ENCODE data around the gene SGPL1. TPM values are rescaled to one million over a fixed set of nuclear protein-coding genes. Genes with fewer than 3 reads are reported as not detected.

The SGPL1 gene
- total RNA-seq, 4 donors from 2014 or later = 12.9 to 31.0 (median 21.3) TPM

GRCh38 chr10:70921285-70921684 is 105.5 kb downstream of the SGPL1 start:
- no peaks in the 10 kb centered on the region for H3K36me3 ChIP-seq
- peaks cover 0 to 31% (median 0%) of the 10 kb centered on the region in 4 donors for H3K27me3 ChIP-seq
- H3K9me3 ChIP-seq = no peaks in the 10 kb centered on the region
- 69% methylated on average over 1 of the region's 1 CpG for WGBS
- H3K27ac ChIP-seq (replicated peaks in 1 of 4) = no peak overlapping the region
- no peak overlapping the region for H3K4me3 ChIP-seq
- intact Hi-C loops (cut with DNase I) = no loop called here
- TF ChIP-seq POLR2A (IDR thresholded peaks at IDR 0.05; ENCODE audit: low read depth) (no peak), POLR2AphosphoS5 (IDR thresholded peaks at IDR 0.05) (no peak), EP300 (IDR thresholded peaks at IDR 0.05) (no peak)
- TF ChIP-seq, protein P1, sequence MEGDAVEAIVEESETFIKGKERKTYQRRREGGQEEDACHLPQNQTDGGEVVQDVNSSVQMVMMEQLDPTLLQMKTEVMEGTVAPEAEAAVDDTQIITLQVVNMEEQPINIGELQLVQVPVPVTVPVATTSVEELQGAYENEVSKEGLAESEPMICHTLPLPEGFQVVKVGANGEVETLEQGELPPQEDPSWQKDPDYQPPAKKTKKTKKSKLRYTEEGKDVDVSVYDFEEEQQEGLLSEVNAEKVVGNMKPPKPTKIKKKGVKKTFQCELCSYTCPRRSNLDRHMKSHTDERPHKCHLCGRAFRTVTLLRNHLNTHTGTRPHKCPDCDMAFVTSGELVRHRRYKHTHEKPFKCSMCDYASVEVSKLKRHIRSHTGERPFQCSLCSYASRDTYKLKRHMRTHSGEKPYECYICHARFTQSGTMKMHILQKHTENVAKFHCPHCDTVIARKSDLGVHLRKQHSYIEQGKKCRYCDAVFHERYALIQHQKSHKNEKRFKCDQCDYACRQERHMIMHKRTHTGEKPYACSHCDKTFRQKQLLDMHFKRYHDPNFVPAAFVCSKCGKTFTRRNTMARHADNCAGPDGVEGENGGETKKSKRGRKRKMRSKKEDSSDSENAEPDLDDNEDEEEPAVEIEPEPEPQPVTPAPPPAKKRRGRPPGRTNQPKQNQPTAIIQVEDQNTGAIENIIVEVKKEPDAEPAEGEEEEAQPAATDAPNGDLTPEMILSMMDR (IDR thresholded peaks at IDR 0.05) = no peak
- no peak for DNase-seq (ENCODE audit: extremely low spot score)
- peaks cover 0 to 6% (median 3%) of the 10 kb centered on the region in 4 donors for H3K4me1 ChIP-seq

GRCh38 chr10:70923696-70924095 is 107.9 kb downstream of the SGPL1 start:
- Histone ChIP-seq H3K4me3 (no peak overlapping the region), H3K27me3 (peaks cover 0 to 15% (median 0%) of the 10 kb centered on the region in 4 donors), H3K4me1 (peaks cover 0 to 6% (median 3%) of the 10 kb centered on the region in 4 donors), H3K27ac (replicated peaks in 1 of 4) (no peak overlapping the region), H3K9me3 (no peaks in the 10 kb centered on the region), H3K36me3 (no peaks in the 10 kb centered on the region)
- TF ChIP-seq POLR2AphosphoS5 (IDR thresholded peaks at IDR 0.05) (no peak), POLR2A (IDR thresholded peaks at IDR 0.05; ENCODE audit: low read depth) (no peak), EP300 (IDR thresholded peaks at IDR 0.05) (no peak)
- TF ChIP-seq, protein P1 (IDR thresholded peaks at IDR 0.05) = no peak
- 87% methylated on average over 7 of the region's 8 CpGs for WGBS
- intact Hi-C loops (cut with DNase I) = loop anchor here (2.0 kb wide), 1 partner anchor 285 kb away; no protein-coding TSS in a partner anchor
- DNase-seq (ENCODE audit: extremely low spot score) = no peak

DNA sequence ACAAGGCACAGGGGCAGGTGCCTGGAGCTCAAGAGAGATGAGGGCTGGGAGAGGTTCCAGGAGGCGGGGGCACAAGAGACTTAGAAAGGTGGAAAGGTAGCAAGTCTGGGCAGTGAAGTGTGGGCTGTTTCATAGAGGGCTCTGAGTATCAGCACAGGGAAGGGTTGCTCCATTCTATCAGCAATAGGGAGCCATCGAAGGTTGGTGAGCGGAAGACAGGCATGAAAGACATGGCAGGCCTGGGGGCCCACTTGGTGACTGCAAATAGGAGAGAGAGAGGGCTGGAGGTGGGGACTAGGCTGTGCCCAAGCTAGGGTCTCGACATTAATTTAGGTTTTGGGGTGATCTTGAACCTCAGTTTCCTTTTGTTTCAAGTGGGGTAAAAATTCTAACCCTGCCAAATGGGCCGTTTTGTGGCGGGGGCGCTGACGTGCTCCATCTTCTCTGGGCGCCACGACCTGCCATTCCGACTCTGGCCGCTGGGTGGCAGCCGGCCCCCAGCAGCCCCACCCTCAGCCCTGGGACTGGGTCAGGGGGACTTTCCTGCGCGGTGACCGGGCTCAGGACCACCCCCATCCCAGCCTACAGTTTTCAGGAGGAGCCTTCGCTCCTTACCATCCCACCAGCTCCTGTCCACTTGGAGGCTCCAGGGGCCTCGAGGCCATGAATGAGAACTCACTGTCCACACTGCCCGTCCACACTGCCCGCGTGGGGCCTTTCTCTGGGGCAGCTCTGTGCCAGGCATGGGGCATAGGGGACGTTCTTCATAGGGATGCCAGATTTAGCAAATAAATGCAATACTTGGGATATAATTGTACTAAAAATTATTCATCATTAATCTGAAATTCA is 109.9 kb downstream of the SGPL1 start:
- intact Hi-C loops (cut with DNase I) = loop anchor here (2.0 kb wide), 2 partner anchors 283 to 361 kb away; no protein-coding TSS in a partner anchor
- Histone ChIP-seq H3K27ac (replicated peaks in 1 of 4) (no peak overlapping the region), H3K4me1 (peaks cover 0 to 6% (median 3%) of the 10 kb centered on the region in 4 donors), H3K9me3 (no peaks in the 10 kb centered on the region), H3K36me3 (no peaks in the 10 kb centered on the region), H3K27me3 (no peaks in the 10 kb centered on the region), H3K4me3 (no peak overlapping the region)
- TF ChIP-seq POLR2AphosphoS5 (IDR thresholded peaks at IDR 0.05) = no peak
- TF ChIP-seq, protein P1 (IDR thresholded peaks at IDR 0.05) = peak; percentile 87 to 99 (median 93)
- no peak for DNase-seq (ENCODE audit: extremely low spot score)
- 51% methylated on average over 11 of the region's 22 CpGs for WGBS

- H3K36me3 ChIP-seq = no peaks in the 10 kb centered on the region
- H3K9me3 ChIP-seq = no peaks in the 10 kb centered on the region
- H3K27me3 ChIP-seq = no peaks in the 10 kb centered on the region
- no peak overlapping the region for H3K27ac ChIP-seq (replicated peaks in 1 of 4)
- TF ChIP-seq EP300 (IDR thresholded peaks at IDR 0.05) (no peak), POLR2AphosphoS5 (IDR thresholded peaks at IDR 0.05) (no peak), POLR2A (IDR thresholded peaks at IDR 0.05; ENCODE audit: low read depth) (no peak)
- TF ChIP-seq, protein P1 (IDR thresholded peaks at IDR 0.05) = no peak
- WGBS = 82% methylated on average over 17 of the region's 18 CpGs
- H3K4me1 ChIP-seq = peaks cover 0 to 6% (median 3%) of the 10 kb centered on the region in 4 donors
- intact Hi-C loops (cut with DNase I) = loop anchor here (2.0 kb wide), 1 partner anchor 360 kb away; no protein-coding TSS in a partner anchor
- H3K4me3 ChIP-seq = no peak overlapping the region
- no peak for DNase-seq (ENCODE audit: extremely low spot score)
Observed at GRCh38 chr10:70926226-70927000, 110.7 kb downstream of the SGPL1 start.

All from esophagus muscularis mucosa (tissue), 4 donors.